Measurements from ENCODE around the gene SPECC1L.

The SPECC1L gene

GRCh38 chr22:24446260-24446611 lies 175.6 kb downstream of the SPECC1L start:
- TF ChIP-seq REST (IDR thresholded peaks at IDR 0.05; ENCODE audit: low read depth) (no peak), TAF1 (IDR thresholded peaks at IDR 0.05; ENCODE audit: low read depth) (no peak)

GRCh38 chr22:24450610-24451009 lies 180.0 kb downstream of the SPECC1L start:
- TF ChIP-seq USF1 (IDR thresholded peaks at IDR 0.05) (no peak), REST (IDR thresholded peaks at IDR 0.05; ENCODE audit: low read depth) (no peak), EP300 (IDR thresholded peaks at IDR 0.05; ENCODE audit: borderline replicate concordance) (no peak), TAF1 (IDR thresholded peaks at IDR 0.05; ENCODE audit: low read depth) (no peak), EGR1 (IDR thresholded peaks at IDR 0.05) (no peak), ZBTB7A (IDR thresholded peaks at IDR 0.05; ENCODE audit: low read depth) (no peak), NFIC (IDR thresholded peaks at IDR 0.05) (no peak), CREB1 (IDR thresholded peaks at IDR 0.05; ENCODE audit: low read depth) (no peak), MAX (IDR thresholded peaks at IDR 0.05) (no peak), TEAD4 (IDR thresholded peaks at IDR 0.05) (no peak), RAD21 (IDR thresholded peaks at IDR 0.05; ENCODE audit: low read depth) (no peak)

- TF ChIP-seq FOXM1 (IDR thresholded peaks at IDR 0.05; ENCODE audit: borderline replicate concordance, low read depth) (no peak), REST (IDR thresholded peaks at IDR 0.05; ENCODE audit: low read depth) (no peak), NFIC (IDR thresholded peaks at IDR 0.05) (no peak), RAD21 (IDR thresholded peaks at IDR 0.05; ENCODE audit: low read depth) (no peak), TEAD4 (IDR thresholded peaks at IDR 0.05) (no peak), TCF12 (IDR thresholded peaks at IDR 0.05; ENCODE audit: low read depth) (no peak)
These were observed 180.5 kb downstream of the SPECC1L start for GRCh38 chr22:24451162-24451561.

GRCh38 chr22:24453853-24454252 lies 183.2 kb downstream of the SPECC1L start:
- TF ChIP-seq MAX (IDR thresholded peaks at IDR 0.05) = no peak
- no peak for TF ChIP-seq TAF1 (IDR thresholded peaks at IDR 0.05; ENCODE audit: low read depth)
- TF ChIP-seq FOXM1 (IDR thresholded peaks at IDR 0.05; ENCODE audit: borderline replicate concordance, low read depth) = no peak
- no peak for TF ChIP-seq YY1 (IDR thresholded peaks at IDR 0.05; ENCODE audit: low read depth)
- no peak for TF ChIP-seq TEAD4 (IDR thresholded peaks at IDR 0.05)
- TF ChIP-seq CEBPB (IDR thresholded peaks at IDR 0.05) = no peak
- TF ChIP-seq TCF12 (IDR thresholded peaks at IDR 0.05; ENCODE audit: low read depth) = no peak
- no peak for TF ChIP-seq REST (IDR thresholded peaks at IDR 0.05; ENCODE audit: low read depth)
- TF ChIP-seq CREB1 (IDR thresholded peaks at IDR 0.05; ENCODE audit: low read depth) = no peak
- no peak for TF ChIP-seq NFIC (IDR thresholded peaks at IDR 0.05)
- TF ChIP-seq USF1 (IDR thresholded peaks at IDR 0.05) = no peak
- TF ChIP-seq EP300 (IDR thresholded peaks at IDR 0.05; ENCODE audit: borderline replicate concordance) = no peak
- TF ChIP-seq ZBTB7A (IDR thresholded peaks at IDR 0.05; ENCODE audit: low read depth) = no peak
- no peak for TF ChIP-seq EGR1 (IDR thresholded peaks at IDR 0.05)
- TF ChIP-seq RAD21 (IDR thresholded peaks at IDR 0.05; ENCODE audit: low read depth) = no peak
